HTERT RPE-1 (cell line): ENCODE results near the gene CAMK2A.
"Not testable (repeated sequence)": the region's sequence is repeated elsewhere in the genome, so short reads cannot be mapped to it uniquely, and the experiment has no call there.

Experiments used
- in situ Hi-C: fragments of 300-500 bp; cut with MboI; formaldehyde crosslinking; loops from 4 replicates; pipeline ENCODE4 v1.14.3; 2020; ENCODE audit warnings: low sequenced_read_pairs

The CAMK2A gene

DNA sequence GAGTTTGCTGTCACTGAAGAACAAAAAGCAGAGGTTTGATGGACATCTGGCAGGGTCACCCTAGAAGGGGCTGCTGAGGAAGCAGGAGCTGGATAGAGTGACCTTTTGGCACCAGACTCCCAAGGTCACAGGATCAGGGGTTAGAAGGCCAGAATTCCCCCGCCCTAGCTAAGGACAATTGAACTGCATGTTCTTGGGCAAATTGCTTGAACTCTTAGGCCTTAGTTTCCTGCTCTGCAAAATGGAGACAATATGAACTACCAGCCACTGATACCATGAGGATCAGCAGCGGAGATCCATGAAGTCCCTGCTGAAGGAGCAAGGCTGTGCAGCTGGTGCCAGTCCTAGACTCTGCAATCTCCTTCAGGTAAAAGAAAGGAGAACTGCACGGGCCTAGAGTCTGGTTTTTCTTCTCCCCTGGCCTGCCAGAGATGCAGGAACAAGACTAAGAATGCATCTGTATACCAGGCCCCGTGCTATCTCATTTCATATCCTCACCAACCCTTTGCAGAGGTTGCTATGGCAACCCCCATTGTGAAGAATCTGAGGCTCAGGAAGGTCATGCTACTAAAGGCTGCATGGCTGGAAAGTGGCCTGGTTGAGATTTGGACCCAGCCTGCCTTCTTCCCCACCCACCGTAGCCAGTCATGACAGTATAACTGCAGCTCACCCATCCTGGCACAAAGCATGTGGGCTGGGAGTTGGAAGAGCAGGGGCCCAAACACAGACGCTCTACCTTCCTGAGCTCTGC is 33.7 kb downstream of the CAMK2A start:
- in situ Hi-C loops, result no loop called here

DNA sequence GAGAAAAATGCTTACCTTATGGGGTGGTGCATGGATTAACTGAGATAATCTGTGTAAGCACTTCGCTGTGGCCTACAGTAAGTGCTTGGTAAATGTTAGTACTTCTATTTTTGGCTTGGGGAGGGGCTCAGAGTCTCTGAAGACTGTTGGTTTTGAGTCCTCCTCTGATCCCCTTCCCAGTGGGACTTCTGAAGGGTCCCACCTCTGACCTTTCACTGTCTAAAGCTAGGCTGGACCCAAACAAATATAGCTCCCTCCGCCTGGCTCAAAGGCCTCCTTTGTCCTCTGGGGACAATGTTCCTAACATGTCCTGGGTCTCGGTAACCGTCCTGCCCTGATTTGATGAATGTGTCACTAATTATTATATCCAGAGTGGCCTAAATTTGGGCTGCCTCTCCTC is 34.8 kb downstream of the CAMK2A start:
- in situ Hi-C loops, result no loop called here

DNA sequence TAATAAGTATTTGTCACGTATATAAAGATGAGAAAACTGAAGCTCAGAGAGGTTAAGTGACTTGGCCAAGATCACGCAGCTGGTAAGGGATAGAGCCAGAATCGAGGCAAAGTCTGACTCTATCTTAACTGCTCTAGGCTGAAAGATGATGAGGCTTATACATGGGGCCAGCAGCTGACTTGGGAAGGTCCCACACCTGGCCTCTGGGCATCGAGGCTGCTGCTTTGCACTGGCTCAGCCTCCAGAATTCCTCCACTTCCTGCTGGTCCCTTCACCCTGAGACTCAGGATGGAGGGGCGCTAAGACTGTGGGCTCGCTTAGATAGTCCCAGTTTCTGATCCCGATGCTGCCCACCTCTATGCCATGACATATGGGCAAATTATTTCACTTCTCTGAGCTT is 35.2 kb downstream of the CAMK2A start:
- in situ Hi-C loops, result no loop called here

DNA sequence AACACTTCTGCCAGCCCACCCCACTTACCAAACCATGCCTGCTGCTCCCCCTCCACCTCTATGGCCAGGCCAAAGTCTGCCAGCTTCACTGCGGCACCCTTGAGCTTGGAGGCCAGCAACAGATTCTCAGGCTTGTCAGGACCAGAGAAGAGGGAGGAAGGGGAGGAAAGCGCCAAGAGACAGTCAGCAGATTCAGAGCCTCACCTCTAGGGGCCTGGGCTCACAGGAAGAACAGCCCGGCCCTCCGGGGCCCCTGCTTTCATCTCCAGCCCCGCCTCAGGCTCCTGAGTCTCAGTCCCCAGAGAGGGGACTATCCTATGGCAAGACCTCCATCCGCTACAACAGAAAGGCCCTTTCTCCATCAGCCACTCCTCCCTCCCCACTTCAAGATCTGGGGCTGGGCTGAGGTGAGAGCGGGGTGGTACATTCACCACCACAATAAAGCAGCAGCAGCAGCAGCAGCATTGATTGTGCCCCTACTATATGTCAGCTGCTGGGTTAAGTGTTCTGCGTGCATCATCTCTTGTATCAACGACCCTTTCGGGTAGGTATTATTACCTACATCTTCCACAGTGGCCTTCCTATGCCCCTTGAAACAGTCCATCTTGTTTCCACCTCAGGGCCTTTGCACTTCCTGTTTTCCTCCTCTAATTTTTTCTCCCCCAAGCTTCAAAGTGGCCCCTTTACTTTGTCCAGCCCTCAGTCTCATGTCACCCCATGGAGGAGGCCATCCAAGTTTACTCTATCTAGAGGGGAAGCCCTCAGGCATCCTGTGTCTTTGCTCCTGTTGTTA is 36.0 kb downstream of the CAMK2A start:
- in situ Hi-C loops, result no loop called here

DNA sequence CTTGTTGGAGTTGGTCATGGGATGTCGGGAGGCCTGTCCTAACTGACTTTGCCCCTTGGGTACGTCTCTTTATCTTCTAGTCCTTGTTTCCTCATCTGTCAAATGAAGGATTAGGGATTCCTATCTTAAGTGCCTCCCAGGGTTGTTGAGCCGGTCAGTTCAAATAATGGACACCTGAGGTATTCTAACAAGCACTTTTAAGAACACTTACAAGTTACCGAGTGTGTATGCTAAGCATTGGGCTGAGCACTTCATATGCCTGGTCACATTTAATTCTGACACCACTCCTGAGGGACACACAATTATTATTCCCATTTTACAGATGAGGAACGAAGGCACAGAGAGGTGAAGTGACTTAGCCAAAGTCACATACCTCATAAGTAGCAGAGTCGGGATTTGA is 37.1 kb downstream of the CAMK2A start:
- in situ Hi-C loops, result no loop called here

DNA sequence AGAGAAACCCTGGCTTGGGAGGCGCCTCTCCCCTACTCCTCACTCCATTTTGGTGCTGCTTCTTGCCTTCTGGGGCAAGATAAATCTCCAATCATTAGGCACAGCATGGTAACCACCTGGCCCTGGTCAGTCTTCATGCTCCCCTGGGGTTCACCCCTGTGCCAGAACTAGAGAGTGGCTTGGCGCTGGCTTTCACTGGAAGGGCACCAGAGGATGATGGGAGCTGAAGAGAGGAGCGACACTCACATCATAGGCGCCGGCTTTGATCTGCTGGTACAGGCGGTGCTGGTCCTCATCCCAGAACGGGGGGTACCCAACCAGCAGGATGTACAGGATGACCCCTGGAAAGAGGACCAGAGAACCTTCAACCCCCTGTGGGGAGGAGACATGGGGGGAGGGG is 38.1 kb downstream of the CAMK2A start:
- in situ Hi-C loops, result no loop called here

DNA sequence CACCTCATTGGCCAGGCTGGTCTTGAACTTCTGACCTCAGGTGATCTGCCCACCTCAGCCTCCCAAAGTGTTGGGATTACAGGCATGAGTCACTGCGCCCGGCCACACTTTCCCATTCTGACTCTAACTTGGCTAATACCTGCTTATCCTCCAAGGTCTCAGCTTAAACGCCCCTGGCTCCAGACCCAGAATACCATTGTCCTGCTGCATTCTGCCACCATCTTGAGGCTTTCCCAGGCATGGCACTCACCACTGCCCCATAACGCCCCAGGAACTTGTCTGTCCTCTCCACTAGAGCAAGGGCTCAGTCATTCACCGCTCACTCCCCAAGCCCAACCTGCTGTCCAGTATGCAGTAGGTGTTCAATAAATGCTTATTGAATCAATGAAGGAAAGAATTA is 39.8 kb downstream of the CAMK2A start:
- in situ Hi-C loops, result no loop called here

DNA sequence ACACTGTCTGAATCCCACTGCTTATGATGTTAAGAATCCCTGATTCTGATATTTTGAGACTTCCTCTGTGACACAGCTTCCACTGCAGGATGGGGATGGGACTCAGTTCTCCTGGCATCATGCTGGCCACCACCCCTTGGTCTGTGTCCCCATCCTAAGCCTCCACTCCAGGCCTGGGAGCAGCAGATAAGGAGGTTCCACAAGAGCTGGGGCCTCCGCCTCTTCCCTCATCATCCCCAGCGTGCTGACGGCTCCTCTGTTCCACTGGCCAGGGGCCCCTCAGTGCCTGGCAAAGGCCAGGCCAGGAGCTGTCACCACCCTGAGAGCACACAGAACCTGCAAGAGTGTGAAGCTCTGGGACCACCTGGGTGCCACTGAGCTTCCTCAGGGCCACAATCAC is 40.6 kb downstream of the CAMK2A start:
- in situ Hi-C loops, result no loop called here

DNA sequence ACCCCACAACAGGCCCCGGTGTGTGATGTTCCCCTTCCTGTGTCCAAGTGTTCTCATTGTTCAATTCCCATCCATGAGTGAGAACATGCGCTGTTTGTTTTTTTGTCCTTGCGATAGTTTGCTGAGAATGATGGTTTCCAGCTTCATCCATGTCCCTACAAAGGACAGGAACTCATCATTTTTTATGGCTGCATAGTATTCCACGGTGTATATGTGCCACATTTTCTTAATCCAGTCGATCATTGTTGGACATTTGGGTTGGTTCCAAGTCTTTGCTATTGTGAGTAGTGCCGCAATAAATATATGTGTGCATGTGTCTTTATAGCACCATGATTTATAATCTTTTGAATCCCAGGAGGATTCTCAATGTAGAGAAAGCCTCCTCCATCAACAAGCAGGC is 41.1 kb downstream of the CAMK2A start:
- in situ Hi-C loops, result not testable (repeated sequence)

DNA sequence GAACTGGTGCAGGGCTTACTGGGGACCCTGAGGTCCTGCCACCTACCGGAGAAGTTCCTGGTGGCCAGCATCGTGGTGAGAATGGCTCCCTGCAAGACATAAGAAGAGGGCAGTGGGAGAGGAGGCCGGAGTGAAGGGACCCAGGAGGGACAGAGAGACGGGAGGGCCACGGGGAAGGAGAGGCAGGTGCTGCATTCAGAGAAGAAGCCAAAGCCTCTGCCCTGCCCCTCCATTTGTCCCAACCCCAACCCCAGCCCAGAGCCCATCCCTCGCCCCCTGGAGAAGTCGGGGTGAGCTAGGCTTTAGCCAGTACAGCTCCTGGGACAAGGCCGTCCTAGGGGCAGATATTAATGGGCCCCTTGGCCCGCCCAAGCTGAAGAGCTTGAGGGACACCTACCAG is 41.8 kb downstream of the CAMK2A start:
- in situ Hi-C loops, result no loop called here

DNA sequence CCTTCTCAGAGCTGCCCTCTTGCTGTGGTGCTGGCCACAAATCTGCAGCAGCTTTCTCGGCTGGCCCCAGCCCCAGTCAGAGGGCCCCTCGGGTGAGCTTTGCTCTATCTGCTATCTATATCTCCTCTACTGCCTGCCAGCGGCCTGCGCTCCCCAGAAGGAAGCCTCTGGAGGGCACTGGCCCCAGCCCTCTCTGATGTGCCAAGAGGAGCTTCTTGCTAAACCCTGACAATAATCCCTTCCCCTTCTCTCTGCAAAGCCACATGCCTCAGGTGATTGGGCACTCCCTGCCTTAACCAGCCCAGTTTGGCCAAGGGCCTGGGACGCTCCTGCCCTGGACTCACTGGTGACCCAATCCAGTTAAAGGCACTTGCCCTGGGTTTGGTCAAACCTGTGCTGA is 42.7 kb downstream of the CAMK2A start:
- in situ Hi-C loops, result no loop called here

DNA sequence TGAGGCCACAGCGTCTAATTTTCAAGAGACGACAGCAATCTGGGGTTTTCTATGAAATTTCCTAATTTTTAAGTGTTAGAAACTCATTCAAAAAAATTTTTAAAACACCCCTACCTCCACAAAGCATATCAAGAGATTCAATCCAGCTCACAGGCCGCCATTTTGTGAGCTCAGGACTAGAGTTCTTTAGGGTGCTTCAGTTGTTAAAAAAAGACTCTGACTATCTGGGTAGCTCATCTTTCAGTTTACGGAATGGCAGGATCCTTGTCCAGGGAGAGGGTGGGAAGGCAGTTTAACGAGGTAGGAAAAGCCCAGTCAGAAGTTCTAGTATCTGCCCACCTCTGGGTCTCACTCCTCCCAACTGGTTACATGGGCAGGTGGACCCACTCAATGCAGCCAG is 43.1 kb downstream of the CAMK2A start:
- in situ Hi-C loops, result no loop called here

DNA sequence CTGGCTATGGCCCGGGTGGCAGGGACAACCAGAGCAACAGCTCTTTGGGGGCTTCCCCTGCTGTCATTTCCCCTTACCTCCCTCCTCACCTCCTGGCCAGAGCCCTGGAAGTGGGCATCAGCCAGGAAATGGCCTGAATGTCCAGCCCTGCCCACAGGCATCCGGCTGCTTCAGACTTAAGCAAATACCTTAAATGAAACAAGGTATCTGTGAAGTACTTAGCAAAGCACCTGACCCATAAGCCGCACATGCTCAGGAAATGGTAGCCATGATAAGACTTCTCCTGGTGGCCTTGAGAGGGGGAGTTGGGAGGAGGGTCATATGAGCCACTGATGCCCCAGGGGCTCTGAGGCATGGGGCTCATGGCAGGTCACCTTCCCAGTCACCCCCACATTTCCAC is 43.8 kb downstream of the CAMK2A start:
- in situ Hi-C loops, result no loop called here

DNA sequence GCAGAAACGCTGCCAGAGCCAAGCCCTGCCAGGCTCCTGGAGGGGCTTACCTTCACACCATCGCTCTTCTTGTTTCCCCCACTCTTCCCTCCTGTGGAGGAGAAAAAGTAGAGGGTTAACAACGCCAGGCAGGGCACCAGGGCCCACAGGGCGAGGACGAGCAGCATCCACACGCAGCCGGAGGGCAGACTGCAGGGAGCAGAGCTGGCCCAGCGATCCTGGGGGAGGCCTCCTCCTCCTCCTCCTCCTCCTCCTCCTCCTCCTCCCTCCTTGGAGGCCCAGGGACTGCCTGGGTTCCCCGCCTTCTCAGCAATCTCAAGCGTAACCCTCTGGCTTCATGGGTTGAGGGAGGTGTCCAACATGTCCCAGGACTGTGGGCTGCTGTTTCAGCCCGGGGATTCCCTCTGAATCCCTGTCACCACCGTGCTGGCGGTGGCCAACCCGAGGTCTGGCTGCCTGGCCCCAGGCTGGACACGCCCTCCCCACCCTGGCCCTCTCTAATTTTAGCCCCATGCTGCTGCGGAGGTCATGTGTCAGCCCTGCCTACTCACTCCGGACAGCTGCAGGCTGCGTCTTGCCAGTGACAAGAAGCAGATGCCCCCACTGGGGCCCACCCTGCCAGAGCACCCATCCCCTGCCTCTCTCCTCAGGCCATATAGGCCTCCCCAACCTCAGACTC is 44.3 kb downstream of the CAMK2A start:
- in situ Hi-C loops, result no loop called here

DNA sequence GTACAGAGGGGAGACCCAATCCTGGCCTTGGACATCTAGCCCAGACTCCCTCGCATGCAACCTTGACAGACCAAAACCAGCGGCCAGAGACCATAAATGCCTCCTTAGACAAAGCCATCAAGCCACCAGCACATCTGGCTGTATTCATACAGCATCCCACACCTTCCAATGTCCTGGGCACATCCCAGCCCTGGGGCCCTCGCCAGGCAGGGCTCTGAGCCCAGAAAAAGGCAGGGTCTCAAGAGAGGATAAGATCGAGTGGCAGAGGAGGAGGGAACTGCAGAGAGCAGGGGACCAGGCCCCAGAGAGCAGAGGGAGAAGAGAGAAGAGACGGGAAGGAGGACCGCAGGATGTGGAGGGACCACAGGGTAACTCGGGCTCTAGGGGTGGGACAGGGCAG is 45.4 kb downstream of the CAMK2A start:
- in situ Hi-C loops, result no loop called here

DNA sequence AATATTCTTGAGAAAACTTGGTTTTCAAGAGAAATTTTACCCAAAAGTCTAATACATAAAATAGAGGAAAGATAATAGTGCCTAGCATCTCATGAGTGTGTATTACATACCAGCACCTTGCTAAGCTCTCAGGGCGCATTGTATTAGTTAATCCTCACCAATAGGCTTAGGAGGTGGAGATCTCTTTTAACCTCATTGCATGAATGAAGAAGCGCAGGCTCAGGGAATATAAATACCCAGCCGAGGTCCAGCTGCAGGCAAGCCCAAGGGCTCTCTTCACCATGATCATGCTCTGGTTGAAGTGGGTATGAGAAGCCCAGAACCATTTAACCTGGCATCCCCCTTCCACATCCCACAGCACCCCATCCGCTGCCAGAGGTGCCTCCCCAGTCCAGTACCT is 46.0 kb downstream of the CAMK2A start:
- in situ Hi-C loops, result no loop called here

DNA sequence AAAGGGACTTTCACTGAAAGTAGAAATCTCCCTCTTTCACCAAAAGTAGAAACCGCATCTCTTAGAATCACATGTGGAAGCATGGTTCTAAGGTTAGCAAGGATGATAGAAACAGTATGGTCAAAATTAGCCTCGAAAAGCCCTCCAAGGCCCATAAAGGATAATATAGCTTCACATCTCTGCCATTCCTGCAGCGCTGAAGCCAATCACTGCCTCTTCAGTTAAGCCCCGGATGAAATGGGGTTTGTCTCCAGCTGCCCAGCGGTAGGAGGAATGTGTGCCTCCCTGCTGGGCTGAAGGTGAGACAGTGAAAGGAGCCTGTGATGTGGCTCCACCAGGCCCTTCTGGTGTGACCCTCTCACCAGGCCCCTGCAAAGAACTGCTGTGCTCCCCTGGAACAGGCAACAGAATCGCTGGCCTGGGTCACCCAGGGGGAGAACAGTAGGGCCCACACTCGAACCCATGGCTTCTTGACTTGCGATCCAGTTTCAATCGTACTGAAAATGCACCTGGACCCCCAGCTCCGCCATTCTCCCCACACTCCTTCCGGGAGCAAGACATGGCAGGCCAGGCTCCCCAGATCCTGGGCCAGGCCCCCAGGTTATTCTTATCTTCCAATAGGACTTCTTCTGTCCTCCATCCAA is 47.2 kb downstream of the CAMK2A start:
- in situ Hi-C loops, result no loop called here

DNA sequence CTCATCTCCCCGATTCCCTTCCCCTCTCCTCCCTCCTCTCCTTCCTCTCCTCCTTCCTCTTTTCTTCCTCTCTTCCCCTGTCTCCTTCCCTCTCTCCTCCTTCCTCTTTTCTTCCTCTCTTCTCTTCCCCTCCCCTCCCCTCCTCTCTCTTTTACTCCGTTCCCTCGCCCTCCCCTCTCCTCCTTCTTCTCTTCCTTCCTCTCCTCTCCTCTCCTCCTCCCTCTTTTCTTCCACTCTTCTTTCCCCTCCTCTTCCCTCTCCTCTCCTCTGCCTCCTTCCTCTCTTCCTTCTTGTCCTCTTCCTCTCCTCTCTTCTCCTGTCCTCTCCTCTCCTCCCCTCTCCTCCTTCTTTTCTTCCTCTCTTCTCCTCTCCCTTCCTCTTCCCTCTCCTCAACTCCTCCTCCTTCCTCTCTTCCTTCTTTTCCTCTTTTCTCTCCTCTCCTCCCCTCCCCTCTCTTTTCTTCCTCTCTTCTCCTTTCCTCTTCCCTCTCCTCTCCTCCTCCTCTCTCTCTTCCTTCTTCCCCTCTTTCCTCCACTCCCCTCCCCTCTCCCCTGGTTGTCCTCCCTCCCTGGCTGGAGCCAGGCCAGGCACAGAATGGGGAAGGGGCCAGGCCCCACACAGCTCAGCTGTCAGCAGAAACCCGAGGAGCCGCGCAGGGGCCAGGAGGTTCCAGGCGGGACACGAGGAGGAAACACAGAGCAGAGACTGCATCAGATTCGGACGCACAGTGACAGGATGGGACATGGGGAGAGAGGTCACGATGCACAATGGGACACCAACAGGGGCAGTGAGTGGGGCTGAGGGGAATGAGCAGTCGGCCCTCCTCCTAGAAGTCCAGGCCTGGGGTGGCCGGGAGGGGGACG is 48.0 kb downstream of the CAMK2A start:
- in situ Hi-C loops, result no loop called here

DNA sequence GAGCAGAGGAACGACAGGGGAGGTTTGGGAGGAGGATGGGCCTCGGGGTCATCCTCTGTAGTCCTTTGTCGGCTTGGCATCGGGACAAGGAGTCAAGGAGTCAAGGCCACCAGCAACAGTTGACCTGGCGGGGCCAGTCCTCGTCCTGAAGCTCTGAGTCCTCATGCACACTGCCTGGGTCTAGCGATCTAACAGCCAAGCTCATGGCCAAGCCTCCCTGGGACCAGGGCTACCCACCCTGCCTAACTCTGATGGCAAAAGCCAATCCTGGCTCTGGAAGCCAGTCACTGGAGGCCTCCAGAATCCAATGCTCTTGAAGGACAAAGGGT is 49.8 kb downstream of the CAMK2A start:
- in situ Hi-C loops, result no loop called here

DNA sequence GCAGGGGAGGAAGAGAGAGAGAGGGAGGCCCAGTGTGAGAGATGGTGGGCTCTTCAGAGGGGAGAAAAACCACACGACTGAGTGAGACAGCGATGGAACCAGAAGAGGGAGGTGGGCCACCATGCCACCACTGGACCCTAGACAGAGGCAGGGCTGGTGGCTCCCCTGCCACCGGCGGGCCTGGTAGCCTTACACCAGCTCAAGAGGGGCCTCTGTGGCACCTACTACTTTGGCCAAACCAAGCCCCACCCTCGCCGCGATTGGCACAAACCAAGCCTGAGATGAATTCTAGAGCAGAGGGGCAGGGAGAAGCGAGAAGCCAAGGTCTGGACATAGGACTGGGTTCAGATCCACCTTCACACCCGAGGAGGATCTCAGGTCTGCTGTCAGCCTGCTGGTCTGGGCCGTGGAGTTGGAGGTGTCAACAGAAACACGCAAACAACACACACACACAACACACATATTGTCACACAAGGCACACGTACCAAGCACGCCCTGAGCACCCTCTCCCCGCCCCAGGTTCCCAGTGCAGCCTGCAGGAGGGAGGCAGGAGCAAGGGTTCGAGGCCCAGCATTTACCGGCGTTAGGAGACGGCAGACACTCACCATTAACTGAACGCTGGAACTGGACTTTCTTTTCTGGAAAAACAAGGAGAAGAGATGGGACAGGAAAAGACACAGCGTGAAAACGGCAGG is 50.3 kb downstream of the CAMK2A start:
- in situ Hi-C loops, result no loop called here
